CD4-positive, CD25-positive, alpha-beta regulatory T cell (primary cell): ENCODE measurements around the gene CLPTM1L. TPM values are rescaled to one million over a fixed set of nuclear protein-coding genes. Genes with fewer than 3 reads are reported as not detected.

Experiments used
- ATAC-seq, 2 donors: fragments of 150-1000 bp; cut with Tn5 transposase; one replicate each; pipeline ENCODE4 v1.10.0; 2021; ENCODE audit warnings: low read depth in 2 of 2, moderate number of reproducible peaks in 2 of 2, moderate library complexity in 1 of 2
- DNase-seq, 3 donors: peaks; one replicate each; pipeline versions ENCODE4 v3.0.0 to v3.0.0-alpha.2; 2012 to 2022; ENCODE audit warnings: mixed read lengths in 1 of 3
- H3K27ac ChIP-seq: one replicate; pipeline ENCODE4 v1.7.0; 2013; ENCODE audit warnings: mild to moderate bottlenecking, low read length; ENCODE audit not compliant: insufficient read depth, poor library complexity, severe bottlenecking
- H3K27me3 ChIP-seq: one replicate; pipeline ENCODE4 v1.7.0; 2013; ENCODE audit warnings: low read length; ENCODE audit not compliant: control insufficient read depth, insufficient read depth
- H3K36me3 ChIP-seq: one replicate; pipeline ENCODE4 v1.7.0; 2013; ENCODE audit warnings: mild to moderate bottlenecking, low read length, moderate library complexity; ENCODE audit not compliant: control insufficient read depth, insufficient read depth
- H3K4me1 ChIP-seq: 2 replicates; pipeline ENCODE4 v1.7.0; 2013; ENCODE audit warnings: mild to moderate bottlenecking, low read length; ENCODE audit not compliant: insufficient read depth, control insufficient read depth, poor library complexity, severe bottlenecking
- H3K4me3 ChIP-seq: one replicate; pipeline ENCODE4 v1.7.0; 2013; ENCODE audit warnings: low read depth, mild to moderate bottlenecking, low read length, moderate library complexity
- H3K9me3 ChIP-seq, 2 experiments: 1 replicate in 1 of 2; 2 replicates in 1 of 2; pipeline ENCODE4 v1.7.0; 2013; ENCODE audit warnings: low read length in 2 of 2, mild to moderate bottlenecking in 1 of 2, moderate library complexity in 1 of 2; ENCODE audit not compliant: control insufficient read depth in 2 of 2
- H3K27ac Mint-ChIP-seq, 3 donors: one replicate each; pipeline ENCODE4 v1.8.0; 2020 to 2022; ENCODE audit warnings: mild to moderate bottlenecking in 3 of 3, mixed read lengths in 3 of 3, moderate library complexity in 2 of 3
- H3K27me3 Mint-ChIP-seq: one replicate; pipeline ENCODE4 v1.8.0; 2022; ENCODE audit warnings: mild to moderate bottlenecking, mixed read lengths
- H3K36me3 Mint-ChIP-seq: one replicate; pipeline ENCODE4 v1.8.0; 2020; ENCODE audit warnings: mixed read lengths
- H3K4me1 Mint-ChIP-seq, 4 donors: one replicate each; pipeline ENCODE4 v1.8.0; 2020 to 2022; ENCODE audit warnings: mixed read lengths in 4 of 4, mild to moderate bottlenecking in 1 of 4
- H3K4me3 Mint-ChIP-seq, 4 donors: one replicate each; pipeline ENCODE4 v1.8.0; 2020 to 2022; ENCODE audit warnings: mild to moderate bottlenecking in 4 of 4, mixed read lengths in 4 of 4, moderate library complexity in 3 of 4
- H3K9me3 Mint-ChIP-seq, 7 donors: one replicate each; pipeline ENCODE4 v1.8.0; 2020 to 2022; ENCODE audit warnings: mixed read lengths in 7 of 7, mild to moderate bottlenecking in 3 of 7, moderate library complexity in 2 of 7
- polyA plus RNA-seq, 4 donors: library from polyadenylated mRNA; unstranded; fragments of 300-500 nt; fragmentation: Illumina TruSeq; gene quantifications; one replicate each; pipeline ENCODE4 v1.2.3, GENCODE V29; 2021
- total RNA-seq: library from RNA; stranded (reverse); gene quantifications from one replicate; pipeline ENCODE4 v1.2.3, GENCODE V29; 2022

Gene CLPTM1L
- total and polyA plus RNA-seq, 5 donors from 2014 or later = 25.3 to 104 (median 58.8) TPM

- Histone ChIP-seq H3K27me3 (no peaks in the 10 kb centered on the region), H3K9me3 (no peaks in the 10 kb centered on the region), H3K4me1 (peaks cover 25% of the 10 kb centered on the region), H3K36me3 (peaks cover 50% of the 10 kb centered on the region), H3K27ac (no peak overlapping the region), H3K4me3 (no peak overlapping the region)
- Mint-ChIP-seq H3K9me3 (no peaks in the 10 kb centered on the region), H3K36me3 (peaks cover 19% of the 10 kb centered on the region), H3K27me3 (peaks cover 5% of the 10 kb centered on the region), H3K27ac (no peak overlapping the region), H3K4me1 (peaks cover 13 to 30% (median 24%) of the 10 kb centered on the region in 4 donors), H3K4me3 (no peak overlapping the region)
- no peak for DNase-seq
- ATAC-seq = no peak
Measured at GRCh38 chr5:1319436-1320256, 25.3 kb downstream of the CLPTM1L start.

- Histone ChIP-seq H3K4me1 (peaks cover 34% of the 10 kb centered on the region), H3K27me3 (no peaks in the 10 kb centered on the region), H3K9me3 (no peaks in the 10 kb centered on the region), H3K36me3 (peaks cover 45% of the 10 kb centered on the region), H3K27ac (no peak overlapping the region), H3K4me3 (no peak overlapping the region)
- Mint-ChIP-seq H3K27ac (no peak overlapping the region), H3K4me1 (peaks cover 13 to 39% (median 30%) of the 10 kb centered on the region in 4 donors), H3K27me3 (peaks cover 5% of the 10 kb centered on the region), H3K4me3 (no peak overlapping the region), H3K36me3 (peaks cover 11% of the 10 kb centered on the region), H3K9me3 (no peaks in the 10 kb centered on the region)
- DNase-seq (no peak), ATAC-seq (no peak)
Measured at GRCh38 chr5:1318659-1319251, 26.1 kb downstream of the CLPTM1L start.

GRCh38 chr5:1317921-1318565, 26.9 kb downstream of the CLPTM1L start:
- Histone ChIP-seq H3K9me3 (no peaks in the 10 kb centered on the region), H3K27ac (peak overlapping the region; percentile 85), H3K4me3 (no peak overlapping the region), H3K36me3 (peaks cover 42% of the 10 kb centered on the region), H3K27me3 (no peaks in the 10 kb centered on the region), H3K4me1 (peaks cover 41% of the 10 kb centered on the region)
- H3K36me3 Mint-ChIP-seq = peaks cover 9% of the 10 kb centered on the region
- peak overlapping the region in 1 of 3 donors; percentile 95 for H3K27ac Mint-ChIP-seq
- peaks cover 14 to 46% (median 37%) of the 10 kb centered on the region in 4 donors for H3K4me1 Mint-ChIP-seq
- peak overlapping the region in 1 of 4 donors; percentile 4 for H3K4me3 Mint-ChIP-seq
- H3K27me3 Mint-ChIP-seq = peaks cover 5% of the 10 kb centered on the region
- no peak for DNase-seq
- H3K9me3 Mint-ChIP-seq = no peaks in the 10 kb centered on the region
- ATAC-seq = no peak

- Mint-ChIP-seq H3K4me3 (peak overlapping the region; percentile 86 to 95 (median 91)), H3K27me3 (peaks cover 5% of the 10 kb centered on the region), H3K9me3 (no peaks in the 10 kb centered on the region), H3K27ac (peak overlapping the region; percentile 95 to 99 (median 97)), H3K4me1 (peaks cover 18 to 59% (median 46%) of the 10 kb centered on the region in 4 donors), H3K36me3 (peaks cover 9% of the 10 kb centered on the region)
- H3K9me3 ChIP-seq = no peaks in the 10 kb centered on the region
- no peaks in the 10 kb centered on the region for H3K27me3 ChIP-seq
- peaks cover 52% of the 10 kb centered on the region for H3K4me1 ChIP-seq
- peak in 1 of 2 donors; percentile 1 for ATAC-seq
- no peak for DNase-seq
- peaks cover 34% of the 10 kb centered on the region for H3K36me3 ChIP-seq
- H3K27ac ChIP-seq = peak overlapping the region; percentile 85
- H3K4me3 ChIP-seq = peak overlapping the region; percentile 72
Measured at GRCh38 chr5:1316588-1317340, 28.1 kb downstream of the CLPTM1L start.

- Mint-ChIP-seq H3K9me3 (peaks cover 0 to 3% (median 2%) of the 10 kb centered on the region in 7 donors), H3K4me3 (peak overlapping the region; percentile 86 to 95 (median 91)), H3K27ac (peak overlapping the region; percentile 95 to 99 (median 97)), H3K36me3 (peaks cover 3% of the 10 kb centered on the region), H3K4me1 (peaks cover 18 to 65% (median 46%) of the 10 kb centered on the region in 4 donors), H3K27me3 (peaks cover 5% of the 10 kb centered on the region)
- H3K4me3 ChIP-seq = peak overlapping the region; percentile 72
- H3K9me3 ChIP-seq = peaks cover 0 to 6% of the 10 kb centered on the region in 2 experiments
- H3K4me1 ChIP-seq = peaks cover 52% of the 10 kb centered on the region
- peak; percentile 47 to 92 (median 76) for DNase-seq
- peaks cover 28% of the 10 kb centered on the region for H3K36me3 ChIP-seq
- H3K27me3 ChIP-seq = no peaks in the 10 kb centered on the region
- peak overlapping the region; percentile 85 for H3K27ac ChIP-seq
- ATAC-seq = peak; percentile 75 to 78
Measured at GRCh38 chr5:1315709-1316587, 29.0 kb downstream of the CLPTM1L start.

GRCh38 chr5:1315018-1315708, 29.7 kb downstream of the CLPTM1L start:
- peaks cover 3% of the 10 kb centered on the region for H3K36me3 Mint-ChIP-seq
- H3K4me3 ChIP-seq = peak overlapping the region; percentile 72
- H3K27ac Mint-ChIP-seq = peak overlapping the region; percentile 95 to 99 (median 97)
- H3K4me3 Mint-ChIP-seq = peak overlapping the region; percentile 86 to 95 (median 91)
- peaks cover 0 to 6% of the 10 kb centered on the region in 2 experiments for H3K9me3 ChIP-seq
- peaks cover 5% of the 10 kb centered on the region for H3K27me3 Mint-ChIP-seq
- DNase-seq (no peak), ATAC-seq (no peak)
- peaks cover 18 to 68% (median 48%) of the 10 kb centered on the region in 4 donors for H3K4me1 Mint-ChIP-seq
- H3K4me1 ChIP-seq = peaks cover 52% of the 10 kb centered on the region
- H3K27me3 ChIP-seq = no peaks in the 10 kb centered on the region
- peaks cover 20% of the 10 kb centered on the region for H3K36me3 ChIP-seq
- peaks cover 0 to 10% (median 6%) of the 10 kb centered on the region in 7 donors for H3K9me3 Mint-ChIP-seq
- H3K27ac ChIP-seq = peak overlapping the region; percentile 85
